NT2/D1 (cell line): Measurements from ENCODE around the gene BHLHA15.

Source experiments
- YY1 ChIP-seq: IDR thresholded peaks from 2 replicates; pipeline ENCODE4 v1.6.1; 2011; ENCODE audit not compliant: insufficient read length, insufficient read depth
- ZNF274 ChIP-seq: IDR thresholded peaks from 2 replicates; pipeline ENCODE4 v1.6.1; 2011; ENCODE audit warnings: mild to moderate bottlenecking, low read depth, low read length

DNA sequence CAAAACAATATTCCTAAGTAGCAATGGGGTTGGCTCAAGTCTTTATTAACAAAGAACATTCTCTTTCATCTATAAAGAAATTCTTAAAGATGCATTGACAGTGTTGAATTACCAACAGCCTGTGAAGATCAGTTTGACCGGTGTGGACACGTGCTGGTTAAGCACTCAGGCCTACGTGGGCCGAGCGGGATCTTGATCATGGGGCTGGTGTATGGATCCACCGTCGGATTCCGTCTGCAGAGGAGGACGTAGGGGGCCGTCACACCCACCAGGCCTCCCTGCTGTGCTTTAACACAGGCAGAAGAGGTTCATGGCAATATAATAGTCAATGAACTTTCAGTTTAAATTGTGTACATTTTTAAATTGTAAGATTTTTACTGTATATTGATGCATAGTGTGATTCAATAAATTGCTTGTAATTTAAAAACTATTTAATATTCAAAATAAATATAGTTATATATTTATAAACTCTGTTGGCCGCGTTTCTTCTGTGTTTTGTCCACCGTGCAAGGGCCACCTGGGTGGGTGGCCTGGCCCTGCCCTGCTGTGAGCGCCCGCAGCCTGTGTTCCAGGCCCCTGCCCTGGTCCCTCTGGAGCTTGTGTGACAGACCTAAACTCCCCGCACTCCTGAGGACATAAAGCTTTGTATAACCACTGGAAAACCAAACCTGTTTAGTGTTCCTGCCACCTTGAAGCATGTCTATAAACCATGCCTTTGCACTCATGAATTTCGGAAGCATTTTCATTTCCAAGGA lies 1.9 kb upstream of the BHLHA15 start:
- no peak for TF ChIP-seq ZNF274
- TF ChIP-seq YY1, result no peak
